Lower leg skin (tissue), 3 donors: ENCODE results near the gene NR3C2.

ENCODE experiments used
- CTCF ChIP-seq, 3 donors: fragments of 450-650 bp; IDR thresholded peaks; one replicate each; pipeline ENCODE4 v1.5.1; 2016; ENCODE audit warnings: antibody characterized with exemption in 3 of 3, mild to moderate bottlenecking in 3 of 3, moderate library complexity in 2 of 3
- POLR2A ChIP-seq, 2 donors: fragments of 450-650 bp; IDR thresholded peaks; one replicate each; pipeline ENCODE4 v1.6.1; 2016 to 2017; ENCODE audit warnings: antibody characterized with exemption in 2 of 2, mild to moderate bottlenecking in 1 of 2, moderate library complexity in 1 of 2

- no peak for TF ChIP-seq POLR2A (IDR thresholded peaks at IDR 0.05)
- no peak for TF ChIP-seq CTCF (IDR thresholded peaks at IDR 0.05)
These were observed 129.2 kb downstream of the NR3C2 start for GRCh38 chr4:148312956-148313490.
